ENCODE measurements around the gene PAQR6.
A peak's percentile ranks its signal among the peaks of the same experiment; 100 is the strongest.

PAQR6 gene

DNA sequence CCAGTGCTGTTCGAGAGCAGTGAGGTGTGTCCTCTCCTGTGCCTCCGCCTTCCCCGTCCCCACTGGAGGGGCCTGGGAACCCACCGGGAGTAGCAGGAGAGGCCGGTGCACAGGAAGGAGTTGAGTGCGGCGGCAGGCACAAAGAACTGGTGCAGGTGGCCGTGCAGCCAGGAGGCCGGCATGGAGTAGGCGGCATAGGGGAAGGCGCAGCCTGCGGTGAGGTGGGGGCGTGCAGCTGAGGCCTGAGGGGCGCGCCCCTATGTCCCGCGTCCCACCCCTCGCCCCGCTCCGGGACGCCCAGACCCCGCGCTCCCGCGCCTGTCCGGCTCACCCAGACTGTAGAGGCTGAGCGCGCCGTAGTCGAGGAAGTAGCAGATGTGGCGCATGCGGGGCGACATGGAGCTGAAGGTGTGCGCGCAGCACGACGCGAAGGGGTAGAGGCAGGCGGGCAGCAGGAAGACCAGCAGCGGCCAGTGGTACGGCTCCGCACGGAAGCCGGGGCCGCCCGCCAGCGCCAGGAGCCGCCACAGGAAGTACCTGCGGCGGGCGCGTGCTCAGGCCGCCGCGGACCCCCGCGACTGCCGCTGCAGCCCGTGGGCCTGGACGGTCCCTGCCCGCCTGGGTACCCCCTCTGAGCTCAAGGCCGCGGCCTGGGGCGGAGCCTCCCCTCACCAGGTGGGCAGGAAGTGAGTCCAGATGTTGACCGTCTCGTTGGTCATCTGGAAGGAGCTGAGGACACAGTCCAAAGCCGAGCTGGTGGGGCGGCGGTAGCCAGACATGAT, 2.2 kb downstream of the PAQR6 start:
- POLR2A ChIA-PET, result no interaction called here
- 7% methylated on average over 63 of the region's 69 CpGs for WGBS (ENCODE audit: insufficient coverage)
- Histone ChIP-seq H3K36me3 (ENCODE audit: control insufficient read depth in 4 of 4, insufficient read depth in 4 of 4, low read length in 3 of 4) (peaks cover under 1 to 40% (median 23%) of the 10 kb centered on the region in 4 experiments), H3K4me3 (ENCODE audit: control insufficient read depth in 1 of 7, extremely low read depth in 1 of 7, insufficient read depth in 4 of 7, low read depth in 2 of 7, low read length in 6 of 7) (peak overlapping the region in 5 of 7 experiments; percentile 14 to 55 (median 50)), H3K9me3 (ENCODE audit: control extremely low read depth in 1 of 5, control insufficient read depth in 4 of 5, insufficient read depth in 2 of 5, low read depth in 1 of 5, low read length in 4 of 5) (no peaks in the 10 kb centered on the region), H3K27ac (ENCODE audit: insufficient read depth in 1 of 2, low read depth in 1 of 2, low read length in 2 of 2, poor library complexity in 1 of 2, severe bottlenecking in 2 of 2) (no peak overlapping the region), H3K27me3 (replicated peaks in 2 of 5; ENCODE audit: control insufficient read depth in 4 of 5, insufficient read depth in 5 of 5, low read length in 4 of 5) (peaks cover 0 to 2% (median 0%) of the 10 kb centered on the region in 5 experiments), H3K4me1 (ENCODE audit: control extremely low read depth in 1 of 4, control insufficient read depth in 4 of 4, insufficient read depth in 4 of 4, low read length in 3 of 4) (peaks cover 0 to 58% (median 51%) of the 10 kb centered on the region in 4 experiments)
- CTCF ChIA-PET, result interaction anchor here (0.7 to 2.1 kb wide), 3 partner anchors 11 to 264 kb away, joined by 3 to 8 read pairs (median 3); no protein-coding TSS in a partner anchor
- peak; percentile 18 to 68 (median 59) for DNase-seq

DNA sequence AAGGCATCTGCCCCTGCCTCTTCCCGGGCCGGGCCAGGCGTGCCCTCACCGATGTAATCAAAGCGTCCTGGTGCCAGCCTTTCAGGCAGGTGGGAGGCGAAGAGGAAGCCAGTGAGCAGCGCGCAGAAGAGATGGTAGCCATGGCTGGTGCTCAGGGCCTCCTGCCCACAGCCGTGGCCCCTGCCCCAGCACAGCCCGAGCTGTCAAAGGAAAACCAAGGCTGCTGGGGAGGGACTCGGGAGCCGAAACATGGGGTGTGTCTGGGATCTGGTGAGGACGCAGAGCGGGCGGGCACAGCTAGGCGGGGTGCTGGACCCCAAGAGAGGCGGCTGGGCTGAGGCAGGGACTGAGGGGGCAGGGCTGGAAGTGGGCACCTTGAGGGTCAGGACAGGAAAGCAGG, 3.1 kb downstream of the PAQR6 start:
- no peak for DNase-seq
- ChIA-PET CTCF (no interaction called here), POLR2A (no interaction called here)
- peaks cover 0 to 36% (median 18%) of the 10 kb centered on the region in 4 experiments for H3K36me3 ChIP-seq (ENCODE audit: control insufficient read depth in 4 of 4, insufficient read depth in 4 of 4, low read length in 3 of 4)
- no peak overlapping the region for H3K27ac ChIP-seq (ENCODE audit: insufficient read depth in 1 of 2, low read depth in 1 of 2, low read length in 2 of 2, poor library complexity in 1 of 2, severe bottlenecking in 2 of 2)
- H3K4me1 ChIP-seq (ENCODE audit: control extremely low read depth in 1 of 4, control insufficient read depth in 4 of 4, insufficient read depth in 4 of 4, low read length in 3 of 4), result peaks cover 0 to 49% (median 42%) of the 10 kb centered on the region in 4 experiments
- H3K27me3 ChIP-seq (replicated peaks in 2 of 5; ENCODE audit: control insufficient read depth in 4 of 5, insufficient read depth in 5 of 5, low read length in 4 of 5), result peaks cover 0 to 2% (median 0%) of the 10 kb centered on the region in 5 experiments
- no peak overlapping the region for H3K4me3 ChIP-seq (ENCODE audit: control insufficient read depth in 1 of 7, extremely low read depth in 1 of 7, insufficient read depth in 4 of 7, low read depth in 2 of 7, low read length in 6 of 7)
- no peaks in the 10 kb centered on the region for H3K9me3 ChIP-seq (ENCODE audit: control extremely low read depth in 1 of 5, control insufficient read depth in 4 of 5, insufficient read depth in 2 of 5, low read depth in 1 of 5, low read length in 4 of 5)
- 99% methylated on average over 15 of the region's 17 CpGs for WGBS (ENCODE audit: insufficient coverage)

DNA sequence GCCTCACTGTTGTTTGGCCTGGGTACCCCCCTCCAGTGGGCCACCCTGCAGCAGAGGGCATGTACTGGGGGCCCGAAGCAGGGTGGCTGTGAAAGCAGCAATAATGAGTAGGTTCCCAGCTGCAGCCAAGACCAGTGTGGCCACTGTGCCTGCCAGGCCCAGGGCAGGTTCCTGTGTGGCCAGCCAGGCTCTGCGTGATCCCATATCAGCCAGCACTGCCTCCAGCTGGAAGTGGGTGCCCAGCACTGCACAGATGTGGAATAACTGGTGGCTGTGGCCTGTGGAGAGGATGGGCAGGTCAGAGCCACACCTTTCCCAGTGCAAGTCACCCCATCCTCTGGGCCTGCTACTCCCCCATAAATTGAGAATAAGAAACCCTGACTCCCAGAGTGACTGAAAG, 3.7 kb downstream of the PAQR6 start:
- ChIA-PET CTCF (interaction anchor here (1.1 kb wide), 1 partner anchor 19 kb away, joined by 3 read pairs; no protein-coding TSS in a partner anchor), POLR2A (no interaction called here)
- H3K4me1 ChIP-seq (ENCODE audit: control extremely low read depth in 1 of 4, control insufficient read depth in 4 of 4, insufficient read depth in 4 of 4, low read length in 3 of 4), result peaks cover 0 to 44% (median 39%) of the 10 kb centered on the region in 4 experiments
- H3K27me3 ChIP-seq (replicated peaks in 2 of 5; ENCODE audit: control insufficient read depth in 4 of 5, insufficient read depth in 5 of 5, low read length in 4 of 5), result peaks cover 0 to 2% (median 0%) of the 10 kb centered on the region in 5 experiments
- DNase-seq, result no peak
- H3K4me3 ChIP-seq (ENCODE audit: control insufficient read depth in 1 of 7, extremely low read depth in 1 of 7, insufficient read depth in 4 of 7, low read depth in 2 of 7, low read length in 6 of 7), result no peak overlapping the region
- peaks cover 0 to 36% (median 19%) of the 10 kb centered on the region in 4 experiments for H3K36me3 ChIP-seq (ENCODE audit: control insufficient read depth in 4 of 4, insufficient read depth in 4 of 4, low read length in 3 of 4)
- 100% methylated on average over 2 of the region's 2 CpGs for WGBS (ENCODE audit: insufficient coverage)
- H3K27ac ChIP-seq (ENCODE audit: insufficient read depth in 1 of 2, low read depth in 1 of 2, low read length in 2 of 2, poor library complexity in 1 of 2, severe bottlenecking in 2 of 2), result no peak overlapping the region
- no peaks in the 10 kb centered on the region for H3K9me3 ChIP-seq (ENCODE audit: control extremely low read depth in 1 of 5, control insufficient read depth in 4 of 5, insufficient read depth in 2 of 5, low read depth in 1 of 5, low read length in 4 of 5)

DNA sequence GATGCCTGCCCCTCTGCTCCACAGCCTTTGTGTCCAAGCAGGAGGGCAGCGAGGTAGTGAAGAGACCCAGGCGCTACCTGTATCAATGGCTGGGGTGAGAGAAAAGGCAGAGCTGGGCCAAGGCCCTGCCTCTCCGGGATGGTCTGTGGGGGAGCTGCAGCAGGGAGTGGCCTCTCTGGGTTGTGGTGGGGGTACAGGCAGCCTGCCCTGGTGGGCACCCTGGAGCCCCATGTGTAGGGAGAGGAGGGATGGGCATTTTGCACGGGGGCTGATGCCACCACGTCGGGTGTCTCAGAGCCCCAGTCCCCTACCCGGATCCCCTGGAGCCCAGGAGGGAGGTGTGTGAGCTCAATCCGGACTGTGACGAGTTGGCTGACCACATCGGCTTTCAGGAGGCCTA, 5.1 kb downstream of the PAQR6 start:
- 96% methylated on average over 8 of the region's 10 CpGs for WGBS (ENCODE audit: insufficient coverage)
- no peaks in the 10 kb centered on the region for H3K9me3 ChIP-seq (ENCODE audit: control extremely low read depth in 1 of 5, control insufficient read depth in 4 of 5, insufficient read depth in 2 of 5, low read depth in 1 of 5, low read length in 4 of 5)
- H3K36me3 ChIP-seq (ENCODE audit: control insufficient read depth in 4 of 4, insufficient read depth in 4 of 4, low read length in 3 of 4), result peaks cover 0 to 38% (median 27%) of the 10 kb centered on the region in 4 experiments
- H3K4me3 ChIP-seq (ENCODE audit: control insufficient read depth in 1 of 7, extremely low read depth in 1 of 7, insufficient read depth in 4 of 7, low read depth in 2 of 7, low read length in 6 of 7), result no peak overlapping the region
- H3K27ac ChIP-seq (ENCODE audit: insufficient read depth in 1 of 2, low read depth in 1 of 2, low read length in 2 of 2, poor library complexity in 1 of 2, severe bottlenecking in 2 of 2), result no peak overlapping the region
- ChIA-PET CTCF (no interaction called here), POLR2A (no interaction called here)
- DNase-seq, result no peak
- H3K4me1 ChIP-seq (ENCODE audit: control extremely low read depth in 1 of 4, control insufficient read depth in 4 of 4, insufficient read depth in 4 of 4, low read length in 3 of 4), result peaks cover 0 to 42% (median 39%) of the 10 kb centered on the region in 4 experiments
- H3K27me3 ChIP-seq (replicated peaks in 2 of 5; ENCODE audit: control insufficient read depth in 4 of 5, insufficient read depth in 5 of 5, low read length in 4 of 5), result peaks cover 0 to 2% (median 0%) of the 10 kb centered on the region in 5 experiments

DNA sequence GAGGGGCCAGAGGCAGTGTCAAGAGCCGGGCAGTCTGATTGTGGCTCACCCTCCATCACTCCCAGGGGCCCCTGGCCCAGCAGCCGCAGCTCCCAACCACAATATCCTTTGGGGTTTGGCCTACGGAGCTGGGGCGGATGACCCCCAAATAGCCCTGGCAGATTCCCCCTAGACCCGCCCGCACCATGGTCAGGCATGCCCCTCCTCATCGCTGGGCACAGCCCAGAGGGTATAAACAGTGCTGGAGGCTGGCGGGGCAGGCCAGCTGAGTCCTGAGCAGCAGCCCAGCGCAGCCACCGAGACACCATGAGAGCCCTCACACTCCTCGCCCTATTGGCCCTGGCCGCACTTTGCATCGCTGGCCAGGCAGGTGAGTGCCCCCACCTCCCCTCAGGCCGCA, 5.9 kb downstream of the PAQR6 start, which contains the start of gene BGLAP:
Gene BGLAP, plus strand, starts transcription at position 259 of the 400 bp plus-strand sequence. Its CDS starts 48 bp downstream, at position 307.
- H3K9me3 ChIP-seq (ENCODE audit: control extremely low read depth in 1 of 5, control insufficient read depth in 4 of 5, insufficient read depth in 2 of 5, low read depth in 1 of 5, low read length in 4 of 5), result no peaks in the 10 kb centered on the region
- peaks cover 0 to 2% (median 0%) of the 10 kb centered on the region in 5 experiments for H3K27me3 ChIP-seq (replicated peaks in 2 of 5; ENCODE audit: control insufficient read depth in 4 of 5, insufficient read depth in 5 of 5, low read length in 4 of 5)
- ChIA-PET CTCF (interaction anchor here (0.6 to 1.6 kb wide), 4 partner anchors 17 to 55 kb away, joined by 3 to 4 read pairs (median 4); no protein-coding TSS in a partner anchor), POLR2A (interaction anchor here (1.4 kb wide), 1 partner anchor 10 kb away, joined by 4 read pairs; no protein-coding TSS in a partner anchor)
- H3K4me3 ChIP-seq (ENCODE audit: control insufficient read depth in 1 of 7, extremely low read depth in 1 of 7, insufficient read depth in 4 of 7, low read depth in 2 of 7, low read length in 6 of 7), result no peak within 1 kb of the TSS
- no peak within 1 kb of the TSS for H3K27ac ChIP-seq (ENCODE audit: insufficient read depth in 1 of 2, low read depth in 1 of 2, low read length in 2 of 2, poor library complexity in 1 of 2, severe bottlenecking in 2 of 2)
- 46% methylated on average over 12 of the region's 14 CpGs for WGBS (ENCODE audit: insufficient coverage)
- H3K36me3 ChIP-seq (ENCODE audit: control insufficient read depth in 4 of 4, insufficient read depth in 4 of 4, low read length in 3 of 4), result peaks cover 0 to 43% (median 32%) of the 10 kb centered on the region in 4 experiments
- H3K4me1 ChIP-seq (ENCODE audit: control extremely low read depth in 1 of 4, control insufficient read depth in 4 of 4, insufficient read depth in 4 of 4, low read length in 3 of 4), result peaks cover 0 to 40% (median 38%) of the 10 kb centered on the region in 4 experiments
- no peak for DNase-seq

DNA sequence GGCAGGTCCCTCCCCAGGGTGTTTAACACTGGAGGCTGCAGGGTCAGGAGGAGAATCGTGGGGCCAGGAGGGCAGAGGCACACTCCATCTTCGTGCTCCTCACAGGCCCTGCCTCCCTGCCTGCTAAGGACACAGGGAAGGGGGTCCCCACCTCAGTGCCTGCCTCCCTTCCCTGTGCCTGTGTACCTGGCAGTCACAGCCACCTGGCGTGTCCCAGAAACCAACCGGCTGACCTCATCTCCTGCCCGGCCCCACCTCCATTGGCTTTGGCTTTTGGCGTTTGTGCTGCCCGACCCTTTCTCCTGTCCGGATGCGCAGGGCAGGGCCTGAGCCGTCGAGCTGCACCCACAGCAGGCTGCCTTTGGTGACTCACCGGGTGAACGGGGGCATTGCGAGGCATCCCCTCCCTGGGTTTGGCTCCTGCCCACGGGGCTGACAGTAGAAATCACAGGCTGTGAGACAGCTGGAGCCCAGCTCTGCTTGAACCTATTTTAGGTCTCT, 6.5 kb downstream of the PAQR6 start:
- Histone ChIP-seq H3K4me3 (ENCODE audit: control insufficient read depth in 1 of 7, extremely low read depth in 1 of 7, insufficient read depth in 4 of 7, low read depth in 2 of 7, low read length in 6 of 7) (no peak overlapping the region), H3K9me3 (ENCODE audit: control extremely low read depth in 1 of 5, control insufficient read depth in 4 of 5, insufficient read depth in 2 of 5, low read depth in 1 of 5, low read length in 4 of 5) (no peaks in the 10 kb centered on the region), H3K4me1 (ENCODE audit: control extremely low read depth in 1 of 4, control insufficient read depth in 4 of 4, insufficient read depth in 4 of 4, low read length in 3 of 4) (peaks cover 0 to 38% (median 36%) of the 10 kb centered on the region in 4 experiments), H3K27me3 (replicated peaks in 2 of 5; ENCODE audit: control insufficient read depth in 4 of 5, insufficient read depth in 5 of 5, low read length in 4 of 5) (peaks cover 0 to 2% (median 0%) of the 10 kb centered on the region in 5 experiments), H3K27ac (ENCODE audit: insufficient read depth in 1 of 2, low read depth in 1 of 2, low read length in 2 of 2, poor library complexity in 1 of 2, severe bottlenecking in 2 of 2) (no peak overlapping the region), H3K36me3 (ENCODE audit: control insufficient read depth in 4 of 4, insufficient read depth in 4 of 4, low read length in 3 of 4) (peaks cover 0 to 49% (median 38%) of the 10 kb centered on the region in 4 experiments)
- ChIA-PET CTCF (interaction anchor here (1.2 to 1.6 kb wide), 2 partner anchors 16 to 19 kb away, joined by 3 to 4 read pairs; no protein-coding TSS in a partner anchor), POLR2A (interaction anchor here (0.6 to 1.4 kb wide), 2 partner anchors 10 to 13 kb away, joined by 4 read pairs; no protein-coding TSS in a partner anchor)
- DNase-seq, result peak in 2 of 3 donors; percentile 24 to 40
- 42% methylated on average over 11 of the region's 15 CpGs for WGBS (ENCODE audit: insufficient coverage)
